ENCODE measurements around the gene TNF. TPM values are rescaled to one million over a fixed set of nuclear protein-coding genes. Genes with fewer than 3 reads are reported as not detected.
A peak's percentile ranks its signal among the peaks of the same experiment; 100 is the strongest.

Gene TNF
- total RNA-seq, 1 donor from 2014 or later, result 1.2 TPM

GRCh38 chr6:31540640-31541039, 34.7 kb upstream of the TNF start:
- Mint-ChIP-seq H3K36me3 (ENCODE audit: low read depth, unreplicated experiment) (peaks cover 30% of the 10 kb centered on the region), H3K9me3 (ENCODE audit: unreplicated experiment) (no peaks in the 10 kb centered on the region), H3K4me1 (ENCODE audit: low read depth, unreplicated experiment) (peaks cover 30% of the 10 kb centered on the region), H3K27me3 (ENCODE audit: low read depth, unreplicated experiment) (no peaks in the 10 kb centered on the region), H3K27ac (ENCODE audit: unreplicated experiment) (peak overlapping the region; percentile 98), H3K4me3 (ENCODE audit: unreplicated experiment) (peak overlapping the region; percentile 100)
- Histone ChIP-seq H3K27me3 (ENCODE audit: insufficient read depth, low read length) (no peaks in the 10 kb centered on the region), H3K36me3 (ENCODE audit: insufficient read depth, low read length) (peaks cover 37% of the 10 kb centered on the region), H3K9me3 (ENCODE audit: insufficient read depth, low read depth, low read length) (no peaks in the 10 kb centered on the region), H3K79me2 (ENCODE audit: insufficient read depth, low read length) (peaks cover 61% of the 10 kb centered on the region), H3K27ac (ENCODE audit: low read depth, low read length) (peak overlapping the region; percentile 98), H3K9ac (ENCODE audit: low read length) (peak overlapping the region; percentile 96), H3K4me2 (ENCODE audit: low read length) (peak overlapping the region; percentile 95), H3K4me3 (ENCODE audit: insufficient read depth, low read depth, low read length) (peak overlapping the region; percentile 84), H3K4me1 (ENCODE audit: insufficient read depth, low read length) (peaks cover 29% of the 10 kb centered on the region), H2AFZ (ENCODE audit: low read depth, low read length) (no peak overlapping the region), H4K20me1 (ENCODE audit: insufficient read depth, low read length) (peaks cover 53% of the 10 kb centered on the region)
- no peak for FAIRE-seq
- no peak for DNase-seq (ENCODE audit: low read depth)
- TF ChIP-seq CTCF (IDR thresholded peaks at IDR 0.05; ENCODE audit: insufficient read depth, low read depth, low read length), result no peak
- no peak for TF ChIP-seq EZH2 (IDR thresholded peaks at IDR 0.05; ENCODE audit: insufficient read depth, low read length)

- peaks cover 56% of the 10 kb centered on the region for H3K79me2 ChIP-seq (ENCODE audit: insufficient read depth, low read length)
- peaks cover 32% of the 10 kb centered on the region for H3K36me3 ChIP-seq (ENCODE audit: insufficient read depth, low read length)
- peak overlapping the region; percentile 95 for H3K4me2 ChIP-seq (ENCODE audit: low read length)
- Mint-ChIP-seq H3K27ac (ENCODE audit: unreplicated experiment) (peak overlapping the region; percentile 98), H3K9me3 (ENCODE audit: unreplicated experiment) (no peaks in the 10 kb centered on the region), H3K36me3 (ENCODE audit: low read depth, unreplicated experiment) (peaks cover 26% of the 10 kb centered on the region), H3K27me3 (ENCODE audit: low read depth, unreplicated experiment) (no peaks in the 10 kb centered on the region), H3K4me1 (ENCODE audit: low read depth, unreplicated experiment) (peaks cover 30% of the 10 kb centered on the region), H3K4me3 (ENCODE audit: unreplicated experiment) (peak overlapping the region; percentile 100)
- TF ChIP-seq EZH2 (IDR thresholded peaks at IDR 0.05; ENCODE audit: insufficient read depth, low read length) (no peak), CTCF (IDR thresholded peaks at IDR 0.05; ENCODE audit: insufficient read depth, low read depth, low read length) (no peak)
- H3K27ac ChIP-seq (ENCODE audit: low read depth, low read length), result peak overlapping the region; percentile 98
- H3K4me3 ChIP-seq (ENCODE audit: insufficient read depth, low read depth, low read length), result peak overlapping the region; percentile 84
- H3K4me1 ChIP-seq (ENCODE audit: insufficient read depth, low read length), result peaks cover 32% of the 10 kb centered on the region
- peak overlapping the region; percentile 96 for H3K9ac ChIP-seq (ENCODE audit: low read length)
- DNase-seq (ENCODE audit: low read depth) (peak; percentile 26), FAIRE-seq (no peak)
- peaks cover 47% of the 10 kb centered on the region for H4K20me1 ChIP-seq (ENCODE audit: insufficient read depth, low read length)
- H3K27me3 ChIP-seq (ENCODE audit: insufficient read depth, low read length), result no peaks in the 10 kb centered on the region
- H3K9me3 ChIP-seq (ENCODE audit: insufficient read depth, low read depth, low read length), result no peaks in the 10 kb centered on the region
- peak overlapping the region; percentile 80 for H2AFZ ChIP-seq (ENCODE audit: low read depth, low read length)
These were observed 34.2 kb upstream of the TNF start for GRCh38 chr6:31541059-31541657.

Measured in astrocyte (in vitro differentiated cells and primary cell).